RWPE1 (cell line): ENCODE data around the gene KCTD1.

Experiments used
- CTCF ChIA-PET: fragments of 350-600 bp; sonication (Branson Sonifier 250); formaldehyde crosslinking; extraction: SDS; loops from one replicate; lab custom pipeline; 2021; lab: Yijun Ruan, JAX
- POLR2A ChIA-PET: fragments of 400-600 bp; formaldehyde crosslinking; extraction: SDS; loops from one replicate; lab custom pipeline; 2020; ENCODE audit warnings: antibody characterized with exemption; ENCODE audit not compliant: low non-redundant PET; lab: Yijun Ruan, JAX
- DNase-seq: peaks from one replicate; pipeline ENCODE4 v3.0.0; 2012; ENCODE audit warnings: low spot score
- H3K27ac ChIP-seq: fragments of 450-650 bp; 2 replicates; pipeline ENCODE4 v1.5.1; 2017
- CTCF ChIP-seq: fragments of 450-650 bp; conservative IDR thresholded peaks from 2 replicates; pipeline ENCODE4 v1.5.1; 2017; ENCODE audit warnings: low read depth, mild to moderate bottlenecking

The KCTD1 gene

GRCh38 chr18:26416652-26417150 lies 131.7 kb downstream of the KCTD1 start:
- POLR2A ChIA-PET: no interaction called here
- no peak overlapping the region for H3K27ac ChIP-seq
- TF ChIP-seq CTCF: no peak
- no peak for DNase-seq
- CTCF ChIA-PET: no interaction called here

- ChIA-PET CTCF (interaction anchor here (0.5 kb wide), 1 partner anchor 15 kb away, joined by 4 read pairs; no protein-coding TSS in a partner anchor), POLR2A (no interaction called here)
- no peak for TF ChIP-seq CTCF
- no peak overlapping the region for H3K27ac ChIP-seq
- DNase-seq: no peak
These were observed 132.7 kb downstream of the KCTD1 start for GRCh38 chr18:26415631-26416030.

GRCh38 chr18:26414901-26415440 lies 133.4 kb downstream of the KCTD1 start:
- TF ChIP-seq CTCF: no peak
- POLR2A ChIA-PET: no interaction called here
- no peak for DNase-seq
- CTCF ChIA-PET: interaction anchor here (0.5 kb wide), 1 partner anchor 16 kb away, joined by 4 read pairs; no protein-coding TSS in a partner anchor
- H3K27ac ChIP-seq: no peak overlapping the region

GRCh38 chr18:26409091-26409490 lies 139.3 kb downstream of the KCTD1 start:
- CTCF ChIA-PET: interaction anchor here (0.8 kb wide), 1 partner anchor 1686 kb away, joined by 3 read pairs; no protein-coding TSS in a partner anchor
- no peak for TF ChIP-seq CTCF
- DNase-seq: no peak
- no peak overlapping the region for H3K27ac ChIP-seq
- POLR2A ChIA-PET: no interaction called here

- no peak for TF ChIP-seq CTCF
- POLR2A ChIA-PET: interaction anchor here (0.6 kb wide), 1 partner anchor 13 kb away, joined by 3 read pairs; no protein-coding TSS in a partner anchor
- no peak for DNase-seq
- CTCF ChIA-PET: interaction anchor here (0.8 kb wide), 1 partner anchor 1687 kb away, joined by 3 read pairs; no protein-coding TSS in a partner anchor
- peak overlapping the region; percentile 36 for H3K27ac ChIP-seq
These were observed 140.4 kb downstream of the KCTD1 start for GRCh38 chr18:26407736-26408601.

- ChIA-PET CTCF (no interaction called here), POLR2A (no interaction called here)
- no peak for TF ChIP-seq CTCF
- no peak for DNase-seq
- no peak overlapping the region for H3K27ac ChIP-seq
These were observed 141.4 kb downstream of the KCTD1 start for GRCh38 chr18:26406854-26407517.
